GM12878 (cell line): ENCODE measurements around the gene CD163L1.

Experiments used
- BRCA1 ChIP-seq: IDR thresholded peaks from 2 replicates; pipeline ENCODE4 v1.6.1; 2011; ENCODE audit warnings: low read depth, low read length, improper control_type of control experiment
- MEF2A ChIP-seq: IDR thresholded peaks from 2 replicates; pipeline ENCODE4 v1.6.1; 2011; ENCODE audit warnings: low read depth, mild to moderate bottlenecking, low read length, moderate library complexity; ENCODE audit not compliant: insufficient read depth
- TF ChIP-seq, protein P1 (sequence below): IDR thresholded peaks from 2 replicates; pipeline ENCODE4 v1.6.1; 2012; ENCODE audit warnings: mild to moderate bottlenecking, low read depth, low read length

- TF ChIP-seq MEF2A (no peak), BRCA1 (no peak)
- TF ChIP-seq, protein P1, sequence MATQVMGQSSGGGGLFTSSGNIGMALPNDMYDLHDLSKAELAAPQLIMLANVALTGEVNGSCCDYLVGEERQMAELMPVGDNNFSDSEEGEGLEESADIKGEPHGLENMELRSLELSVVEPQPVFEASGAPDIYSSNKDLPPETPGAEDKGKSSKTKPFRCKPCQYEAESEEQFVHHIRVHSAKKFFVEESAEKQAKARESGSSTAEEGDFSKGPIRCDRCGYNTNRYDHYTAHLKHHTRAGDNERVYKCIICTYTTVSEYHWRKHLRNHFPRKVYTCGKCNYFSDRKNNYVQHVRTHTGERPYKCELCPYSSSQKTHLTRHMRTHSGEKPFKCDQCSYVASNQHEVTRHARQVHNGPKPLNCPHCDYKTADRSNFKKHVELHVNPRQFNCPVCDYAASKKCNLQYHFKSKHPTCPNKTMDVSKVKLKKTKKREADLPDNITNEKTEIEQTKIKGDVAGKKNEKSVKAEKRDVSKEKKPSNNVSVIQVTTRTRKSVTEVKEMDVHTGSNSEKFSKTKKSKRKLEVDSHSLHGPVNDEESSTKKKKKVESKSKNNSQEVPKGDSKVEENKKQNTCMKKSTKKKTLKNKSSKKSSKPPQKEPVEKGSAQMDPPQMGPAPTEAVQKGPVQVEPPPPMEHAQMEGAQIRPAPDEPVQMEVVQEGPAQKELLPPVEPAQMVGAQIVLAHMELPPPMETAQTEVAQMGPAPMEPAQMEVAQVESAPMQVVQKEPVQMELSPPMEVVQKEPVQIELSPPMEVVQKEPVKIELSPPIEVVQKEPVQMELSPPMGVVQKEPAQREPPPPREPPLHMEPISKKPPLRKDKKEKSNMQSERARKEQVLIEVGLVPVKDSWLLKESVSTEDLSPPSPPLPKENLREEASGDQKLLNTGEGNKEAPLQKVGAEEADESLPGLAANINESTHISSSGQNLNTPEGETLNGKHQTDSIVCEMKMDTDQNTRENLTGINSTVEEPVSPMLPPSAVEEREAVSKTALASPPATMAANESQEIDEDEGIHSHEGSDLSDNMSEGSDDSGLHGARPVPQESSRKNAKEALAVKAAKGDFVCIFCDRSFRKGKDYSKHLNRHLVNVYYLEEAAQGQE = no peak
These were observed 48.0 kb downstream of the CD163L1 start for GRCh38 chr12:7395950-7396349.
